Endodermal cell (in vitro differentiated cells): ENCODE measurements around the gene UMAD1. TPM values are rescaled to one million over a fixed set of nuclear protein-coding genes. Genes with fewer than 3 reads are reported as not detected.

Experiments
- DNase-seq: peaks from one replicate; pipeline ENCODE4 v3.0.0-alpha.2; 2017
- H3K27ac ChIP-seq: 2 replicates; pipeline ENCODE4 v1.5.1; 2013; ENCODE audit warnings: mild to moderate bottlenecking, low read depth, low read length, moderate library complexity
- H3K27me3 ChIP-seq: 2 replicates; pipeline ENCODE4 v1.6.1; 2013; ENCODE audit warnings: mild to moderate bottlenecking, low read length, moderate library complexity; ENCODE audit not compliant: insufficient read depth, control insufficient read depth, poor library complexity, severe bottlenecking
- H3K36me3 ChIP-seq: 2 replicates; pipeline ENCODE4 v1.7.0; 2013; ENCODE audit warnings: mild to moderate bottlenecking, low read length, moderate library complexity; ENCODE audit not compliant: control insufficient read depth, insufficient read depth
- H3K4me1 ChIP-seq: one replicate; pipeline ENCODE4 v1.7.0; 2013; ENCODE audit warnings: low read length; ENCODE audit not compliant: control insufficient read depth, insufficient read depth
- H3K4me3 ChIP-seq: 2 replicates; pipeline ENCODE4 v1.5.1; 2013; ENCODE audit warnings: mild to moderate bottlenecking, low read length, moderate library complexity
- H3K9ac ChIP-seq: 2 replicates; pipeline ENCODE4 v1.6.1; 2013; ENCODE audit warnings: mild to moderate bottlenecking, low read length, moderate library complexity; ENCODE audit not compliant: poor library complexity, severe bottlenecking; ENCODE audit errors: extremely low read depth
- H3K9me3 ChIP-seq: 2 replicates; pipeline ENCODE4 v1.6.1; 2013; ENCODE audit warnings: mild to moderate bottlenecking, low read length, moderate library complexity; ENCODE audit not compliant: control insufficient read depth
- H3K27ac Mint-ChIP-seq: 2 replicates; pipeline ENCODE4 v1.8.0; 2020; ENCODE audit warnings: mixed read lengths
- H3K27me3 Mint-ChIP-seq: 2 replicates; pipeline ENCODE4 v1.8.0; 2021; ENCODE audit warnings: mild to moderate bottlenecking, mixed read lengths; ENCODE audit not compliant: insufficient read depth
- H3K36me3 Mint-ChIP-seq: 2 replicates; pipeline ENCODE4 v1.8.0; 2020; ENCODE audit warnings: low read depth, mixed read lengths
- H3K4me1 Mint-ChIP-seq: 2 replicates; pipeline ENCODE4 v1.8.0; 2020; ENCODE audit warnings: mixed read lengths
- H3K4me3 Mint-ChIP-seq: 2 replicates; pipeline ENCODE4 v1.8.0; 2020; ENCODE audit warnings: mild to moderate bottlenecking, moderate library complexity, mixed read lengths
- H3K9me3 Mint-ChIP-seq: 2 replicates; pipeline ENCODE4 v1.8.0; 2020; ENCODE audit warnings: mild to moderate bottlenecking, mixed read lengths
- WGBS, 2 experiments: methylation state at CpG; one replicate each; pipeline versions ENCODE4 v1.1.5 to v1.1.7; 2013; ENCODE audit warnings: missing lambda C conversion rate in 2 of 2, mixed read lengths in 1 of 2; ENCODE audit not compliant: insufficient coverage in 1 of 2, insufficient read length in 1 of 2; 5-methylcytosine and 5-hydroxymethylcytosine counted together
- total RNA-seq, 2 donors: library from RNA; stranded (reverse); fragmentation: NEBNext Ultra II Directional in 1 of 2; extraction: Animal tissue kit (Norgen Biotek cat#: 25700) in 1 of 2; gene quantifications; 2 replicates in 1 of 2; 3 replicates in 1 of 2; pipeline ENCODE4 v1.2.1, GENCODE V29; 2021
- TF ChIP-seq, protein P1 (sequence below): fragments of 200-600 bp; sonication (generic); conservative IDR thresholded peaks from 2 replicates; pipeline ENCODE4 v1.5.0; 2021; ENCODE audit warnings: antibody characterized with exemption, mild to moderate bottlenecking

Gene UMAD1
- total RNA-seq, 2 donors from 2014 or later = 9.7 to 10.3 TPM

DNA sequence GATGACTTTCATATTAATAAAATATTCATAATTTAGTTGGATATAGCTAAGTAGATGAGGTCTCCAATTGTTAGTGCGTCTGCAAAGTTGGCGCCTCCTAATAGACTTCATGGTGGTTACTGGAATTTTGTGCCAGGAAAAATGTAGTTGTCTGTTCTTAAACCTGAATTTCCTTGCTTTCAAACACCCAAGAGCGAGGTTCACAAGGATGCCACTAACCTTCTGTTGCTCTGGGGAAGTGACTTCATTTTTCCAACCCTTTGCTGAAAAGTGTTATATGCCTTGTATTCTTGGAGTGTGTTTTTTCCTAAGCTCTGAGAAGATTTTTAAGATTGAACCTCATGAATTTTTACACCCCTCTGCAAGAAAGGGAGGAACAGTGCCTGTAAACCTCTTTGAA, 229.1 kb downstream of the UMAD1 start:
- H3K4me3 ChIP-seq = no peak overlapping the region
- H3K4me1 ChIP-seq = peaks cover 8% of the 10 kb centered on the region
- TF ChIP-seq, protein P1, sequence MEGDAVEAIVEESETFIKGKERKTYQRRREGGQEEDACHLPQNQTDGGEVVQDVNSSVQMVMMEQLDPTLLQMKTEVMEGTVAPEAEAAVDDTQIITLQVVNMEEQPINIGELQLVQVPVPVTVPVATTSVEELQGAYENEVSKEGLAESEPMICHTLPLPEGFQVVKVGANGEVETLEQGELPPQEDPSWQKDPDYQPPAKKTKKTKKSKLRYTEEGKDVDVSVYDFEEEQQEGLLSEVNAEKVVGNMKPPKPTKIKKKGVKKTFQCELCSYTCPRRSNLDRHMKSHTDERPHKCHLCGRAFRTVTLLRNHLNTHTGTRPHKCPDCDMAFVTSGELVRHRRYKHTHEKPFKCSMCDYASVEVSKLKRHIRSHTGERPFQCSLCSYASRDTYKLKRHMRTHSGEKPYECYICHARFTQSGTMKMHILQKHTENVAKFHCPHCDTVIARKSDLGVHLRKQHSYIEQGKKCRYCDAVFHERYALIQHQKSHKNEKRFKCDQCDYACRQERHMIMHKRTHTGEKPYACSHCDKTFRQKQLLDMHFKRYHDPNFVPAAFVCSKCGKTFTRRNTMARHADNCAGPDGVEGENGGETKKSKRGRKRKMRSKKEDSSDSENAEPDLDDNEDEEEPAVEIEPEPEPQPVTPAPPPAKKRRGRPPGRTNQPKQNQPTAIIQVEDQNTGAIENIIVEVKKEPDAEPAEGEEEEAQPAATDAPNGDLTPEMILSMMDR = no peak
- Mint-ChIP-seq H3K9me3 (no peaks in the 10 kb centered on the region), H3K27me3 (no peaks in the 10 kb centered on the region), H3K4me3 (no peak overlapping the region), H3K36me3 (no peaks in the 10 kb centered on the region), H3K4me1 (peaks cover 6% of the 10 kb centered on the region), H3K27ac (no peak overlapping the region)
- H3K27me3 ChIP-seq = no peaks in the 10 kb centered on the region
- H3K9me3 ChIP-seq = no peaks in the 10 kb centered on the region
- H3K9ac ChIP-seq = no peak overlapping the region
- 58 to 81% methylated on average over 2 to 3 of the region's 3 CpGs for WGBS, 2 experiments
- H3K36me3 ChIP-seq = no peaks in the 10 kb centered on the region
- no peak overlapping the region for H3K27ac ChIP-seq
- DNase-seq = no peak

DNA sequence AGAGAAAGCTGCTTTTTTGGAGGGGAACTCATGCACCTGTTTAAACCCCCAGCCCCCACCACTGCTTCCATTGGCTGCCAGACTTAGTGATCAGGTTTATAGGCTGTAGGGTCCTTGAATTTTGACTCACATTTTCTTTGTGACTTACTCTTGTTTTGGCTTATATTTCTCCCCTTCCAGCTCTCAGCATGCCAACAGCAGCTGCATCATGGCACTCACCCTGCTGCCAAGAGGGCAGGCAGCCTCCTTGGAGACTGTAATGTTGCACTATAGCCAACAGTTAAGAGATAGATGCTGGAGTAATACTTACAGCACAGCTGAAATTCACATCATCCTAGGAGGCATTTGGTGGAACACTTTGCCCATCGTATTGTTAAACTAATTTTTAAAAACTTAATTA, 230.0 kb downstream of the UMAD1 start:
- Histone ChIP-seq H3K4me3 (no peak overlapping the region), H3K27me3 (no peaks in the 10 kb centered on the region), H3K9me3 (no peaks in the 10 kb centered on the region), H3K9ac (no peak overlapping the region), H3K4me1 (peaks cover 8% of the 10 kb centered on the region), H3K36me3 (no peaks in the 10 kb centered on the region), H3K27ac (no peak overlapping the region)
- H3K27me3 Mint-ChIP-seq = no peaks in the 10 kb centered on the region
- H3K27ac Mint-ChIP-seq = no peak overlapping the region
- no peak for DNase-seq
- H3K4me3 Mint-ChIP-seq = no peak overlapping the region
- H3K4me1 Mint-ChIP-seq = peaks cover 6% of the 10 kb centered on the region
- 100% methylated on average over 1 of the region's 1 CpG; no CpG with 5 or more reads in 1 of the 2 experiments for WGBS, 2 experiments
- H3K9me3 Mint-ChIP-seq = peaks cover 2% of the 10 kb centered on the region
- H3K36me3 Mint-ChIP-seq = no peaks in the 10 kb centered on the region
- TF ChIP-seq, protein P1 = no peak

DNA sequence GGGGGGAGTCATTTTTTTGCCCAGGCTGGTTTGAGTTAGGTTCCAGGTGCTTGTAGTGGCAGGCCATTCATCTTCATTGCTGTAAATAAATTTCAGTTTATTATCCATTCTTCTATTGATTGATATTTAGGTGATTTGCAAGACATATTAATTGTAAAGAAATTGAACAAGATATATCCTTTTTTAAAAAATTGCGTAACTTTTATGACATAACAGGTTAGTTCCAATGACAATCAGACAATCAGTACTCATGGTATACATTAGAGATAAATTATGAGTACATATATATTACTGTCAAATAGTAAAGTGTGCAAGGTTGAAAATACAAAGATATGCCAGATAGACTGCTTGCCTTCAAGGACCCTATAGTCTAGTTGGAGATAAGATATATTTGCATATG, 235.9 kb downstream of the UMAD1 start:
- TF ChIP-seq, protein P1 = no peak
- H3K27me3 ChIP-seq = no peaks in the 10 kb centered on the region
- H3K36me3 Mint-ChIP-seq = no peaks in the 10 kb centered on the region
- 100% methylated on average over 1 of the region's 1 CpG; no CpG with 5 or more reads in 1 of the 2 experiments for WGBS, 2 experiments
- DNase-seq = no peak
- peaks cover 2% of the 10 kb centered on the region for H3K9me3 Mint-ChIP-seq
- no peaks in the 10 kb centered on the region for H3K9me3 ChIP-seq
- no peak overlapping the region for H3K4me3 ChIP-seq
- H3K27me3 Mint-ChIP-seq = no peaks in the 10 kb centered on the region
- H3K27ac ChIP-seq = no peak overlapping the region
- peaks cover 3% of the 10 kb centered on the region for H3K4me1 Mint-ChIP-seq
- no peak overlapping the region for H3K9ac ChIP-seq
- no peaks in the 10 kb centered on the region for H3K4me1 ChIP-seq
- H3K27ac Mint-ChIP-seq = no peak overlapping the region
- no peak overlapping the region for H3K4me3 Mint-ChIP-seq
- H3K36me3 ChIP-seq = no peaks in the 10 kb centered on the region
